ENCODE measurements around the gene ARG2. TPM values are rescaled to one million over a fixed set of nuclear protein-coding genes. Genes with fewer than 3 reads are reported as not detected.

ARG2 gene
- total RNA-seq, 1 experiment from 2014 or later: 4.9 TPM

DNA sequence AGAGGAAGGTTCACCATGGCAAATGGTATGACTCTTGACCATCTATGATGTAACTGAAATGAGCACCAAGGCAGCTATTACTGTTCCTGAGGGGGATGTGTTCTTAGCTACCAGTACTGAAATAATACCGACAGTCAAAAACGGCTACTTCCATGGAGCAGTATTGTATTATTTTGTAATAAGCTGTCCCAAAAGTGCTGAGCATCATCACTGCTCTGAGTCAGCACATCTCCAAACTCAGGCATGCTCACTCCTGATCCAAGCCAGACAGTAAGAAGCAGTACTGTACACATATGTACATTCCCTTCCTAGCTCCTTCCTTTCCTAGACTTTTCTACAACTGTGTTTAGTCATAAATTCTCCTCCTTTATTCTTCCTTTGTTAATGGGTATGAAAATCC is 46.1 kb downstream of the ARG2 start:
- H3K9me3 ChIP-seq (replicated peaks): no peaks in the 10 kb centered on the region
- no peaks in the 10 kb centered on the region for H3K27me3 ChIP-seq (replicated peaks)
- H3K4me3 ChIP-seq: no peak overlapping the region
- peaks cover 3% of the 10 kb centered on the region; the same call in 1 of the 2 replicates for H3K36me3 ChIP-seq
- no peaks in the 10 kb centered on the region for H3K4me1 ChIP-seq (replicated peaks)
- no peak for DNase-seq (ENCODE audit: low read depth in 1 of 2, low spot score in 2 of 2)
- H3K27ac ChIP-seq: no peak overlapping the region

DNA sequence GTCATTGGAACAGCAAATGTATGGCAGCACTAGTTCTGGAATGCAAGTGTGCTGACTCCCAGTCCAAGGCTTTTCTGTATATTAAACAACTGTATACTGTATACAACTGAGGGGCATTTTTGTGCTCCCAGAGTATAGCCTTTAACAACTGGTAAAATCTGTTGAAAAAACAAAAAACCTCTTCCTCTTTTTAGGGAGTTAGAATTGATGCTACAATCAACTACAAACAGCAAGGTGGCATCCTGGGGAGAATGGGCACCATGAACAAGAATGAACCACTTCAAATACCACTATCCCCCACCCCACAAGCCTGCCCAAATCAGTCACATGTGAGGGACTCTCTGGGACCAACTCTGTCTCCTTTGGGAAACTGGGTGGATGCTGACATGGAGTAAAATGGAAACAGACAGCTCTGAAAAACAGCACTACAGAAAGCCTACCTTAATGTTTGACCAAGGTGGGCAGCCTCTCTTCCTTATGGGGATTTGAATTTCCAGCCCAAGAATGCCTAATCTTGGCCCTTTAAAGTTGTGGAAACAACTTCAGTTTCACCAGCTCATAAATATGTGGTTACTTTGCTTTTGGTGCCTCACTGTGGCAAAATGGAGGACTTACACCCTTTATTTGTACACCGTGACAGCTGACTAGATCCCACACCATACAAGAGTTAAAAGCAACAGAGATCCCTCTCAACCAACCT is 47.2 kb downstream of the ARG2 start:
- H3K4me3 ChIP-seq: no peak overlapping the region
- H3K27ac ChIP-seq: no peak overlapping the region
- H3K4me1 ChIP-seq (replicated peaks): no peaks in the 10 kb centered on the region
- no peaks in the 10 kb centered on the region for H3K9me3 ChIP-seq (replicated peaks)
- no peaks in the 10 kb centered on the region for H3K27me3 ChIP-seq (replicated peaks)
- no peaks in the 10 kb centered on the region; the same call in 1 of the 2 replicates for H3K36me3 ChIP-seq
- peak in 1 of 2 experiments; percentile 23 for DNase-seq (ENCODE audit: low read depth in 1 of 2, low spot score in 2 of 2)

DNA sequence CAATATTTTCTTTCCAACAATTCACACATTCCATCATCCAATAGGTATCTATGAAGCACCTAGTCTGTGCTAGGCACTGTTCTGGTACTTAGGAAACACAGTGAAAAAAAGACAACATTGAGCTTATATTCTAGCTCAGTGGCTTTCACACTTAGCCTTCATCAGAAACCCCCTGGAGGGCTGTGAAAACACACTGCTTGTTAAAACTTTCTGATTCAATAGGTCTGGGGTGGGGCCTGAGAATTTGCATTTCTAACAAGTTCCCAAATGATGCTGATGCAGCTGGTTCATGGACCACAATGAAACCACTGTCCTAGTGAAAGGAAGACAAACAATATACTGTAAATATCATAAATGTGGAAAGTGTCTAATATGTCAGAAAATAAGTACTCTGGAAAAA is 48.8 kb downstream of the ARG2 start:
- no peak overlapping the region for H3K4me3 ChIP-seq
- H3K4me1 ChIP-seq (replicated peaks): peaks cover 8% of the 10 kb centered on the region
- H3K27me3 ChIP-seq (replicated peaks): no peaks in the 10 kb centered on the region
- H3K36me3 ChIP-seq: no peaks in the 10 kb centered on the region
- no peak for DNase-seq (ENCODE audit: low read depth in 1 of 2, low spot score in 2 of 2)
- H3K27ac ChIP-seq: no peak overlapping the region
- no peaks in the 10 kb centered on the region for H3K9me3 ChIP-seq (replicated peaks)

DNA sequence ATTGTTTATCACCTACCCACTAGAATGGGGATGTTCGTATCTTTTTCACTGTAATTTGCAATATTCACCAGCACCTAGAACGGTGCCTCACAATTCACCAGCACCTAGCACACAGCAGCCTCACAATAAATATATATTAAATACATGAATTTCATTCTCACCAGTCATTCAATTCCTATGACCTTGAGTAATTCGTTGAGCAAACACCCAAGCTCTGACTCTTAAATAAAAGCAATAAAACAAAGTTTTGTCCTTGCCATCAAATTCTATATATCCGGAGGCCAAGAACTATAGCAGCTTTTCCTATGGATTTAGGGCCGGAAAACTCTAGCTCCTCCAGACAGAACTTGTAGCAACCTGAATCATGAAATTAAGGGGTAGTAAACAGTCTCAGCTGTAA is 53.7 kb downstream of the ARG2 start:
- H3K4me1 ChIP-seq (replicated peaks): peaks cover 16% of the 10 kb centered on the region
- peaks cover 25% of the 10 kb centered on the region for H3K36me3 ChIP-seq
- no peak overlapping the region for H3K27ac ChIP-seq
- H3K4me3 ChIP-seq: peak overlapping the region; percentile 83
- H3K27me3 ChIP-seq (replicated peaks): no peaks in the 10 kb centered on the region
- DNase-seq (ENCODE audit: low read depth in 1 of 2, low spot score in 2 of 2): no peak
- H3K9me3 ChIP-seq (replicated peaks): no peaks in the 10 kb centered on the region

- Histone ChIP-seq H3K4me1 (replicated peaks) (peaks cover 16% of the 10 kb centered on the region), H3K4me3 (peak overlapping the region; percentile 83), H3K9me3 (replicated peaks) (no peaks in the 10 kb centered on the region), H3K27ac (peak overlapping the region; percentile 98), H3K36me3 (peaks cover 26% of the 10 kb centered on the region), H3K27me3 (replicated peaks) (no peaks in the 10 kb centered on the region)
- peak in 1 of 2 experiments; percentile 71 for DNase-seq (ENCODE audit: low read depth in 1 of 2, low spot score in 2 of 2)
Observed at GRCh38 chr14:67674139-67674479, 54.4 kb downstream of the ARG2 start.

DNA sequence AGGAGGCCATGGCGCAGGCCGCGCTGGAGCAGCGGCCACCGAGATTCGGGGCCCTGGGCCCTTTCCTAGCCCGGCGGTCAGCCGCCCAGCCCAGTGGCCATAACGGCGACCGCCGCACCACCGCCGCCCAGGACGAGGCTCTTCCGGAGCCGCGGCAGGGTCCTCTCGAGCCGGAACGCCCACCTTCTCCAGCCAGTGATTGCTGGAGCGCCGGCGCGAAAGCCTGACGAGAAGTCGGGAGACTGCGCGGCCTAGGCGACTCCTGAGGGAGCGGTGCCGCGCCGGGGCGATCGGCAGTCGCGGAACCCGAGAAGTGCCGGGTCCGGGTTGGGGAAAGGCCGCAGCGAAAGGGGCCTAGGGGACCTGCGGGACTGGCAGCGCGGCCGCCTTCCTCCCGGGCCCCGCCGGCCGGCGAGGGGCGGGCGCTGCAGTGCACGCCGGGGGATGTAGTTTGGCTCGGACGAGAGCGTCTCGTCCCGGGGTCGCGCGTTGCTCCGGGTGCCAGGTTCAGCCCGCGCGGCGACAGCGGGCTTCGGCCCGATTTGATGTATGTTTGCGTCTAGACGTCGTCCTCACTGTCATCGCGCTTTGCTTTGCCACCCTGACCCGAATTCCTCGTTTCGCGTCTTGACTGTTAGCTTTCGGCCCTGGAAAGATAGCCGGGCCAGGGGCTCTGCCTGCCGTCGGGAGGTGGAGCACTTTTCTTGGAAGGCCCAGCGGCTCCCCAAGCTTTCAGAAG is 54.9 kb downstream of the ARG2 start, which contains the start of gene VTI1B:
VTI1B (minus strand) TSS at position 153 of the 739 bp plus-strand sequence; CDS start at position 10, 143 bp downstream.
- H3K27me3 ChIP-seq (replicated peaks): no peaks in the 10 kb centered on the region
- H3K36me3 ChIP-seq: peaks cover 26% of the 10 kb centered on the region
- H3K27ac ChIP-seq: peak within 1 kb of the TSS; percentile 98
- peak within 1 kb of the TSS; percentile 83 for H3K4me3 ChIP-seq
- no peaks in the 10 kb centered on the region for H3K9me3 ChIP-seq (replicated peaks)
- DNase-seq (ENCODE audit: low read depth in 1 of 2, low spot score in 2 of 2): peak; percentile 76 to 96
- H3K4me1 ChIP-seq (replicated peaks): peaks cover 16% of the 10 kb centered on the region

DNA sequence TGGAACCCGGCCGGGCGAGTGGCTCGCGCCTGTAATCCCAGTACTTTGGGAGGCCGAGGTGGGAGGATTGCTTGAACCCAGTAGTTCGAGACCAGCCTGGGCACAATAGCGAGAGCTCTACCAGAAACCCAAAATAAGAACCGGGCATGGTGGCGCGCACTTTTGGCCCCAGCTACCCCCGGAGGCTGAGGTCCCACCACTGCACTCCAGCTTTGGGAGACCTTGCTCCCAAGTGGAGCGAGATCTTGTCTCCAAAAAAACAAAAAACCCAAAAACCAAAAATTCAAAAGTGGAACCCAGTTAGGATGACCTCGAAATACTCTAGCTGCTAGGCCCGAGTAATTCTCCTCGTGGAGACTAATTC is 55.5 kb downstream of the ARG2 start:
- H3K27me3 ChIP-seq (replicated peaks): no peaks in the 10 kb centered on the region
- H3K4me1 ChIP-seq (replicated peaks): peaks cover 16% of the 10 kb centered on the region
- H3K27ac ChIP-seq: peak overlapping the region; percentile 98
- H3K4me3 ChIP-seq: peak overlapping the region; percentile 83
- DNase-seq (ENCODE audit: low read depth in 1 of 2, low spot score in 2 of 2): no peak
- H3K36me3 ChIP-seq: peaks cover 26% of the 10 kb centered on the region
- no peaks in the 10 kb centered on the region for H3K9me3 ChIP-seq (replicated peaks)

DNA sequence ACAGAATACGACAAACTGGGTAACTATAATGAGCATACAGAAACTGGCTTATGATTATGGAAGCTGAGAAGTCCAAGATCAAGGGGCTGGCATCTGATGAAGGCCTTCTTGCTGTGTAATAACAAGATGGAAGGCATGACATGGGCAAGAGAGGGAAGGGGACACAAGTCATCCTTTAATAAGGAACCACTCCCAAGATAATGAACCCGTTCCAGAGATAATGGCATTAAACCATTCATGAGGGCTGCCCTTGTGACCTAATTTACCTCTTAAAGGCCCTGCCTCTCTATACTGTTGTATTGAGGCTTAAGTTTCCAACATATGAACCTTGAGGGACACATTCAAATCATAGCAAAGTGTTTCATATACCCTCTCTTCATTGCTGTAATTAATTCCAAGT is 59.3 kb downstream of the ARG2 start:
- Histone ChIP-seq H3K27ac (no peak overlapping the region), H3K27me3 (replicated peaks) (no peaks in the 10 kb centered on the region), H3K4me3 (no peak overlapping the region), H3K9me3 (replicated peaks) (no peaks in the 10 kb centered on the region), H3K4me1 (replicated peaks) (peaks cover 4% of the 10 kb centered on the region), H3K36me3 (peaks cover 54% of the 10 kb centered on the region)
- DNase-seq (ENCODE audit: low read depth in 1 of 2, low spot score in 2 of 2): no peak

DNA sequence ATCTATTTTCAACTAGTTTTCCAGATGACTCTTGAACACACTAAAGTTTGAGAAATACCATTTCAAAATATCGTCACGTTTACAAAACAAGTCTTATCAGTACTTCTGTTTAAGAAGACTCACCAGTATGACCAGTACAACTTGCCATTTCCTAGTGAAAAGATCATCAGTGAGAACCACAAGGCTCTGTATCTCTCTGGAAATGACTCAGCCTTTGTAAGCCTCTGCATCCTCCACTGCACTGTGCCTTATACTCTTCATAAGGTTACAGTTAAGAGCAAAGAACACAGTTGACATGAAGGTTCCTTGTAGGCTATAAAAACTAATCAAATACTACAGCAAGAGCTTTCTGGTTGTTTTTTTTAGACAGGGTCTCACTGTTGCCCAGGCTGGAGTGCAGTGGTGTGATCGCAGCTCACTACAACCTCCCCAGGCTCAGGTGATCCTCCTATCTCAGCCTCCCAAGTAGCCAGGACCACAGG is 60.4 kb downstream of the ARG2 start:
- H3K4me3 ChIP-seq: no peak overlapping the region
- H3K36me3 ChIP-seq: peaks cover 50% of the 10 kb centered on the region
- H3K9me3 ChIP-seq (replicated peaks): no peaks in the 10 kb centered on the region
- no peaks in the 10 kb centered on the region for H3K27me3 ChIP-seq (replicated peaks)
- H3K4me1 ChIP-seq (replicated peaks): peaks cover 2% of the 10 kb centered on the region
- H3K27ac ChIP-seq: no peak overlapping the region
- DNase-seq (ENCODE audit: low read depth in 1 of 2, low spot score in 2 of 2): no peak

- H3K27ac ChIP-seq: no peak overlapping the region
- DNase-seq (ENCODE audit: low read depth in 1 of 2, low spot score in 2 of 2): no peak
Observed at GRCh38 chr14:67680941-67681340, 61.2 kb downstream of the ARG2 start.

GRCh38 chr14:67683842-67684241 is 64.1 kb downstream of the ARG2 start:
- Histone ChIP-seq H3K4me1 (replicated peaks) (no peaks in the 10 kb centered on the region; the same call in 1 of the 2 replicates), H3K27me3 (replicated peaks) (no peaks in the 10 kb centered on the region), H3K4me3 (no peak overlapping the region), H3K36me3 (peaks cover 53% of the 10 kb centered on the region), H3K27ac (no peak overlapping the region), H3K9me3 (replicated peaks) (no peaks in the 10 kb centered on the region)
- no peak for DNase-seq (ENCODE audit: low read depth in 1 of 2, low spot score in 2 of 2)

More at GRCh38 chr14:67680941-67681340, 61.2 kb downstream of the ARG2 start:
- H3K9me3 ChIP-seq (replicated peaks): no peaks in the 10 kb centered on the region
- H3K27me3 ChIP-seq (replicated peaks): no peaks in the 10 kb centered on the region
- no peak overlapping the region for H3K4me3 ChIP-seq
- H3K4me1 ChIP-seq (replicated peaks): no peaks in the 10 kb centered on the region; the same call in 1 of the 2 replicates
- peaks cover 53% of the 10 kb centered on the region for H3K36me3 ChIP-seq

DNA sequence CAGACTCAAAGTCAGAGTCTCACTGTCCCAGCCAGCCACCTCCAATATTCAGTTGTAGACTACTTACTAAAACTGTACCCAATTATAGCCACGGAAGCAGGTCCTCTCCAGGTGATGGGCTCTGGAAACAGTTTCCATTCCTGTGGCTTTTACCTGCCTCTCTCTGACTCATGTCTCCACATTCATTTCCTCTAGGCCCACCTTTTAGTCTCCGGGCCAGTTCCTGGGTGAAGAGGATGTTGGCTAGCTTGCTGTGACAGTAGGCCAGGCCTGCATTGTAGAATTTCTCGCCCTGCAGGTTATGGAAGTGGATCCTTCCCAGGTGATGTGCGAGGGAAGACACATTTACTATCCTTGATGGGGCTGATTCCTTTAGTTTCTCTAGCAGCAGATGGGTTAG is 70.3 kb downstream of the ARG2 start:
- no peak for DNase-seq (ENCODE audit: low read depth in 1 of 2, low spot score in 2 of 2)
- no peaks in the 10 kb centered on the region for H3K27me3 ChIP-seq (replicated peaks)
- H3K4me1 ChIP-seq (replicated peaks): peaks cover 6% of the 10 kb centered on the region; the same call in 1 of the 2 replicates
- peaks cover 59% of the 10 kb centered on the region for H3K36me3 ChIP-seq
- H3K4me3 ChIP-seq: no peak overlapping the region
- H3K27ac ChIP-seq: no peak overlapping the region
- H3K9me3 ChIP-seq (replicated peaks): no peaks in the 10 kb centered on the region

DNA sequence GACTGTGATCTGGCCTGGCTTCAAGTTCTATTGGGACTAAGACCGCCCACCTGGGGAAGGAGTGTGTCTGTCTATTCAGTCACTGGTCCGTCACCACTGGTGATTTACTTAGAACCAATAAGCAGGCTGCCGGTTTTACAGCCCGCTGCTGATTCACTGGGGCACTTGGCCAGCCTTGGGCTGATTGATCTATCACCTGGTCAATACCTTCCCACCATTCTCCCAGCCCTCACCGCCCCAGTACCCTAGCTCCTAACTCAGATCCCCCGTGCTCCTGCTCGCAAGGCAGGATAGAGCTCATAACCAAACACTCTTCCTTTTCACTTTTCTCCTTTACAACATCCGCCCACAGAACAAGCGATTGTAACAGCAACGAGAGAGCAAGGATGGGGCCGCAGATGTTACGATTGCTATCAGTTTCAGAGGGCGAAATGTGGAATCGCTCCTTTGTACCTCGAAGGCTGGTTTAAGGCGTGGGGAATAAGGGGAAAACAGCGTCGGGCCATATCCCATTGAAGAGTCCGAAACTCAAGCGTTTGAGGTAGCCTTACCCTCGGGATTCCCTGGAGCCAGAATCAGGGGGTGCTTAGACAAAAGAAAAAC is 75.2 kb downstream of the ARG2 start:
- H3K36me3 ChIP-seq: peaks cover 29% of the 10 kb centered on the region
- H3K9me3 ChIP-seq (replicated peaks): no peaks in the 10 kb centered on the region
- H3K4me1 ChIP-seq (replicated peaks): peaks cover 6% of the 10 kb centered on the region; the same call in 1 of the 2 replicates
- H3K4me3 ChIP-seq: peak overlapping the region; percentile 57
- DNase-seq (ENCODE audit: low read depth in 1 of 2, low spot score in 2 of 2): peak; percentile 53 to 69
- H3K27ac ChIP-seq: peak overlapping the region; percentile 24; the same call in 1 of the 2 replicates
- H3K27me3 ChIP-seq (replicated peaks): no peaks in the 10 kb centered on the region
